Measurements from ENCODE around the gene CIAO1.
"Not testable (repeated sequence)": the region's sequence is repeated elsewhere in the genome, so short reads cannot be mapped to it uniquely, and the experiment has no call there.

The CIAO1 gene

DNA sequence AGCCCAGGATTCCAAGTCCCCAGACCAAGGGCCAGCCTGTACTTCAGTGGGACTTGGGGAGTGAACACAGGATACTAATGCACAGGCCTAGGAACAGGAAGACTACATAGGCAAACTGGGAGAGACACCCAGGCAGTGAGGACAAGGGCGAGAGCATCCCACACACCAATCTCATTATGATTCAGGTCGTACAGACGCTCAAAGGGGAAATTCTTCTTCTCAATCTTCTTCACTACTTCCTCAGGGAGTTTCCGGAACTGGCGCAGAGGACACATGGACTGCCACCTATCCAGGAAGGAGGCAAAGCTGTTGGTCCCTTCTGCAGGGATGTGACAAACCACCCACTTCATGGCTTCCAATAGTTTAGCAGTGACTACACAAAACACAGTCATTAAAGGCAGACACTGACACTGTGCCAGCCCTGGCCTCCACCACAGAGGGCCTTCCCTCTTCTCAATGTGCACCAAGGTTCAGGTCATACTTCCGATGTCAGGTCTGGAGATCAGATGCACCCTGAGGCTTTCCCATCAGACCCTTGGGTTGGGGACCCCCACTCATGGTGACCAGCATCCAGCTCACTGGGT, 21.3 kb downstream of the CIAO1 start:
- DNase-seq: no peak

DNA sequence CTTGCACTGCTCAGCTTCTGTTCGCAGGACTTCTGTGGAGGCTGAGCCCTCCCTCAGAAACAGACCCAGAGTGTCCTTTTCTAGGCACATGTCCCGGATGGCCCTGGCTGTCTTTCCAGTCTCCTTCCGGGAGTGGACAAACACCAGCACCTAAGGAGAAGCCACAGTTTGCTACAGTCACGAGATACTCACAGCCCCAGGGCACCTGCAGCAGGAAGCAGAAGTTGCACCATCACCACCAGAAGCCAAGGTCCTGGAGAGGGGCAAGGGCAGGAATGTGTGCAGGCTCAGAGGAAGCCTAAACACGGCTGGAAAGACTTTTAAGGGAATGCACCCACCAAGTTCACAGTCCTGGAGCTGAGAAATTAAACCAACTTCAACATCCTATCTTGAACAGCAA, 25.7 kb downstream of the CIAO1 start:
- DNase-seq: no peak

DNA sequence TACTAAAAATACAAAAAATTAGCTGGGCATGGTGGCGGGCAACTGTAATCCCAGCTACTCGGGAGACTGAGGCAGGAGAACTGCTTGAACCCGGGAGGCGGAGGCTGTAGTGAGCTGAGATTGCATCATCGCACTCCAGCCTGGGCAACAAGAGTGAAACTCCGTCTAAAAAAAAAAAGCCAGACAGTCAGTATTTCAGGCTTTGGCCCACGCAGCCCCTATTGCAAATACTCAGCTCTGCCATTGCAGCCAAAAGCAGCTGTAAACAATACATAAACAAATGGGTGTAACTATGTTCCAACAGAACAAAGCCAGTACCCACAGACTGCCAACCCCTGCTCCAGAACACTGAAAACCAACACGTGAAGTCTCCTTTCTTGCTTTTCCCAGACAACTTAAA, 28.2 kb downstream of the CIAO1 start:
- DNase-seq: not testable (repeated sequence)

DNA sequence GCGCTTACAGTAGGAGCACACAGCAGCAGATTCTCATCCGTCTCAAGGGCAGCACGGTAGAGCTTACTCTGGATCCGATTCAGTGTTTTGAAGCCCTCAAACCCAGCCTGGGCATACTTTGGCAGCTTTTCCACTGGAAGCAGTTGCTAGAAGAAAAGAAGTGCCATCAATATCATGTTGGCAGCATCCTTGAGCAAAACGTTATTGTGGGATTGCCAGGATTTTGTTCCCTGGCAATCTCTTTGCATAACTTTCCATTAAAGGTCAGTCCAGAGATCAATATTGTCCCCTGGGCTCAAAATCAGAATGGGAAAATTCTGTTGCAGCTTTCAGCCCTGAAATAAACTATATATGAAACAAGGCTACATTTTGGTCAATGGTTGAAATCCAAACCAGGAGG, 30.9 kb downstream of the CIAO1 start:
- DNase-seq: no peak

DNA sequence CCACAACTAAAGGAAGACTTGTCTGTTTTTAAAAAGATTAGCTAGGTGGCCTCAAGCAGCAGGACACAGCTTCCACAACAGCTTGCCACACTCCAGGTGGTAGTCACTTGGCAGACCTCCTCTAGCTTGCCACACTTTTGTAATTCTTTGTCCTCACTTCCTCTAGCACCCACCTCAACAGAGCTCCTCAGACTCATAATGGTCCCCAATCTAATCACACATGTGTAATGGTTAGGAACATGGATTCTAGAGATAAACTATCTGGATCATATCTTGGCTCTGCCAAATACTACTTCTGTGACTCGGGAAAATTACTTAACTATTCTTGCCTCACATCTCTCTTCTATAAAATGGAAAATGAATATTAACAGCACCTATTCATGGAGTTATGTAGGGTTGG, 35.8 kb downstream of the CIAO1 start:
- DNase-seq: no peak

DNA sequence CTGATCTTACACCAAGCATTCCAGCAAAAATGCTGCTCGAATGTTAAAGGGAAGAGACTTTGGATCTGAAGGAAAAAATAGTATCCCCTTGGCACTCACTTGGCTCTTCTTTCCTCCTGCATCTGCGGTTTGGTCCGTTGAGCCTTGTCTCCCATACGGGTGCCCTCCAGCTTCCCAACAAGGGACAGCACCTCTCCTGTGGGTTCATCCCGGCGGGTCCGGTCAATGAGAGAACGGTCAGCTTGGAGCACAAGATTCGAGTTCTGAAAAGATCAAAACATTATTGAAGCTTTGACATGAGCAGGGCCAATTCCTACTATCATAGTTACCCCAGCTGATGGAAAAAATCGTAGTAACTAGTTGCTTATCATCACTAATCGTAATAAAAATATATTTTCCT, 38.6 kb downstream of the CIAO1 start:
- DNase-seq: no peak

DNA sequence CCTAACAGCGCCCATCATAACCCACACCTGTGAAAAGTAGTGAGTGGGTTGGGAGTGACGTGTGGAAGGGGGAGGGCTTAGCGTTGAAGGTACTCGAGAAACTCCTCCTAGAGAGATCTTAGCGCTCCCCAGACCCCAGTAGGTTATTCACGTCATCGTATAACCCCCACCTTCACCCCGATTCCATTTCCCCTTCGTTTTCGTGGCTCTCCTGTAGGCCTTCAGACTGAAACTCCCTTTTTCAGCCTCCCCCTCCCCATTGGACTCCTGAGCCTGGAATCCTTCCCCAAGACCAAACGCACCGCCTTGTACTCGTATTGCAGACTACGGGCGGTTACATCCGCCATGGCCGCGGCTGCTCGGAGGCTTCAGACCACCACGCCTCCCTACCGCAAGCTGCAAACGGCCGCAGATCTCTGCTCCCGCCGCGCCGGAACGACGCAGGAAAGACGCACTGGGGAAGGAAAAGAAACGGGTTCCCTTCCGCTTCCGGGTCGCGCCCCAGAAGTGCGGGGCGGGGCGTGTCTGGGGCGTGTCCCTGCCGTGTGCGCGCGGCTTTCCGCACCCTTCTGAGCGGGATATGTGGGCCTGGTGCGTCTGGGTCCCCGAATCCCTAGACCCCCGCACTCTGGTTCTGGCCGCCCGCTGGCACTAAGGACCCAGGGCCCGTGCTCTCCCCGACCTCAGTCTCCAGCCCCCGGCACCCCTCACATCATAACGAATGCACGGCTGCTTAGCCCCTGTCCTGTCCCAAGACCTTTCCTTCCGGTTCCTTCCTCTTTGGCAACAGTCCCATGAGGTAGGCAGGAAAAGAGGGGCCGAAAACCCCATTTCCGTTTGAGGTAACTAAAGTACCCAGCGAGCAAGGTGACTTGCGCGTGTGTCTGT, 39.3 kb downstream of the CIAO1 start, which contains the start of gene SNRNP200:
Gene SNRNP200 (minus strand): TSS at position 456 of the 888 bp plus-strand sequence. CDS start 109 bp downstream, at position 347.
- DNase-seq: peak; percentile 84

DNA sequence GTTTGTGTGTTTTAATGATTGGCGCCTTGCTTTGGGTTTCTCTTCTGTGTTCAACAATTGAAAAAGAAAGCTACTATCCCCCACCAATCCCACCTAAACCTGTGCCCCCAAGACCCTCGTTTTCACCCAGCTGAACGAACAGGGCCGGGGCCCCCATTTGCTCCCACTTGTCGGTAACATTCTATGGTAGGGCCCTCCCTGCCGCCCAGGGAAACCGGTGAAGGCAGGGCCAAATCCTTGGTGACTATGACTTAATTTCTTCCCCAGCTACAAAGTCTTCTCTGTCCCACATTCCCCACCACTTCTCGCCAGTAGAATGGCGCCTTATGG, 39.9 kb downstream of the CIAO1 start:
- DNase-seq: no peak

DNA sequence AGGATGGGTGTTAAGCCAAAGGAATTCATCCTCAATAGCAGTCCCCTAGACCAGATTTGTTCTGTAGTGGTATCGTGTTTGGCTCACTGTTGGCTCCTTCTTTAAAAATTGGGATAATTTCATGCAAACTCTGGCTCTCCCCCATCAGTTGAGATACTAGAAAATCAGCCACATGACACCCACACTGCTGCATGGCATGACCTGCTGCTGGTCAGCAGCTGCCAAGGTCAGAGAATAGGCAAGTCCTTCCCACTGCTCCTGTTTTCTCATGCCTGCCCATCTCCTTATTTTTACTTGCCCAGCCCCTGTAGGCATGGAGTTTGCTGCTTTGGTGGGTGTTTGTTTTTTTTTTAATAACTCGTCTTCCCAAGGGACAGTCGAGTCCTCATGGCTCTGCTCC, 40.3 kb downstream of the CIAO1 start:
- no peak for DNase-seq

DNA sequence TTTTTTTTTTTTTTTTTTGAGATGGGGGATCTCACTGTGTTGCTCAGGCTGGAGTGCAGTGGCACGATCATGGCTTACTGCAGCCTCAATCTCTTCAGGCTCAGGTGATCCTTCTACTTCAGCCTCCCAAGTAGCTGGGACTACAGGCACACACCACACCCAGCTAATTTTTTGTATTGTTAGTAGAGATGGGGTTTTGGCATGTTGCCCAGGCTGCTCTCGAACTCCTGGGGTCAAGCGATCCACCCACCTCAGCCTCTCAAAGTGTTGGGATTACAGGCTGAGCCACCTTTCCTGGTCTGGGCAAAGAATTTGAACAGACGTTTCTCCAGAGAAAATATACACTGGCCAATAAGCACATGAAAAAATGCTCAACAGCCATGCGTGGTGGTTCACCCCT, 42.2 kb downstream of the CIAO1 start:
- no peak for DNase-seq

DNA sequence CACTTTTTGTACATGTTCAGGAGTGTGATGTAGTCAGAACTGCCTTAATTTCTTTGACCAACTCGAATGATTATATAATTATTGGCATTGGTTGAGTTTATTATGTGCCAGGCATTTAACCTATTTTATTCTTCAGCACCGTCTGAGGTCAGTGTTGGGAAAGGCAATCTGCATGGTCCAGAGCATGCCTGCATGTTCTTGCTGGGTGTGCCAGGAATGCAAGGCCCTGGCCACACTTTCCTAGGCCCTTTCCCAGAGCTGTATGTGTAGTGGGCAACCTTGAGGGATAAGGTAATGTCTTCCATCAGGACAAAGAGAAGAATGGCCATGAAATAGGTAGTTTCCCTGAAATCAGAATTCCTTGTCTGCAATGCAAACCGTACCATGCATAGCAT, 49.0 kb downstream of the CIAO1 start:
- no peak for DNase-seq

DNA sequence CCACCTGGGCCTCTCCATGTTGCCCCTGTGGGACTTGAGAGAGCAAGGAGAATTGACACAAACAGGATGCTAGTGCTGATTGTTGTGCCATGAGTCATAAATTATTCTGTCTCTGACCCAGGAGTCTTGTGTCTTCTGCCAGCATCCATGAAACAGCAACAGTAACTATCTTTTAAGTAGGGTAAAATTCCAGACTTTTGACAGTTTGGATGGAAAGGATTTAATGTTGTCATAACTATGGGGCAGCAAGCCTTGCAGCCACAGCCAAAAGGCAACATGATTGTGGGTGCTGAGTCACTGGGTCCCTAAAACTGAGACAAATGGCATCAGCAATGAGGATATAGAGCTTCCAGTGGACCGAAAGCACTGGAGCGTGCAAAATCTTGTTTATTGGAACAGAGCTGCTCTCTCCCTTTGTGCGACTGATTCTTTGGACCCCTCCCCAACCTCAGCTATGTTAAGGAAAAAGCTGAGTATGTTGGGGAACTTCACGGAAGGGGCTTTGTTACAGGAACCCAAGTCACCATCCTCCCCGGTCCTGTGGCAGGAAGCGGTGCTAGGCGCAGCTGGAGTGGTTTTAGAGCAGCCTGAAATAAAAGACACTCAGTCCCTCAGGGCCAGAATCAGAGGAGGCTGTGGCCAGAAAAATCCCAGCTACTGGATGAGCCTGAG, 49.5 kb downstream of the CIAO1 start:
- peak; percentile 69 for DNase-seq

DNA sequence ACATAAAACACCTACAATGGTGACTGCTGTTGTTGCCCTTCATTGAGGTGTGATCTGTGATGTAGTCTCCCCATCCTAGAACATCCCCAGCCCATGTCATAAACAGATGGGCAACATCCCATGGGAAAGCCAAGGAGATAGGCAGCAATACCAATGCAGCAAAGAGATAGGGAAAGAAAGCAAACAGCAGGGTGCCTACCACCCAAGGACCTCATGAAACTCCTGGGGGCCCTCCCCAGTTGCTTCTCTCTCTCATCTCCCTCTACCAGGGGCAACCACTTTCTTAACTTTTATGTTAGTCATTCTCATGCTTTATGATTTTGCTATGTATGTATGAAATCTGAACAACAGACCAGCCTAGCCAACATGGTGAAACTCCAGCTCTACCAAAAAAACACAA, 51.0 kb downstream of the CIAO1 start:
- no peak for DNase-seq

DNA sequence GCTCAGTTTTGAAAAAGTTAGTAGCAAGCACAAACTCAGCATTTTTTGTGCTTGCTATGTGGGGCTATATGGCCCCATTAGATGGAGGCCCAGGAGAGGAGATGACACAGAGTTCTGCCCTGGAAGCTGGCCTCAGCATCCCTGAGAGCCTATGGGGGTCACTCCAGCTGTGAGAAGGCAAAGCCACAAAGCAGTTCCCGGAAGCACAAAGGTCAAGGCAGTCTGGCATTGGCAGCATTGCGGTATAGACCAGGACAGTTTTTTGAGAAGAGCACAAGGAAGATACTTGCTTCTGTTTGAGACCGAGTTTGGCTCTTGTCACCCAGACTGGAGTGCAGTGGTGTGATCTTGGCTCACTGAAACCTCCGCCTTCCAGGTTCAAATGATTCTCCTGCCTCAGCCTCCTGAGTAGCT, 51.6 kb downstream of the CIAO1 start:
- DNase-seq: no peak

DNA sequence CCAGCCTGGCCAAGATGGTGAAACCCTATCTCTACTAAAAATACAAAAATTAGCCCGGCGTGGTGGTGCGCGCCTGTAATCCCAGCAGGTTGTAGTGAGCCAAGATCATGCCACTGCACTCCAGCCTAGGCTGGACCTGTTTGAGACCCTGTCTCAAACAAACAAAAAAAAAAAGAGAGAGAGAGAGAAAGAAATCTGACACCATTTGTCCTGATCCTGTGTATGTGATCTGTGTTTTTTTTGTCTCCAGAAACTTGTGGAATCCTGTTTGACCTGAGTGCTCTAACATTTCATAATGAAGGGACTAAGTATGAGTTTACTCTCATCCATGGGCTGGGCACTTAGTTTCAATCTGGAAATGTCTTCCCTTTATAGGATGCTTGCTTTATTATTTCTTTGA, 52.7 kb downstream of the CIAO1 start:
- DNase-seq: no peak

DNA sequence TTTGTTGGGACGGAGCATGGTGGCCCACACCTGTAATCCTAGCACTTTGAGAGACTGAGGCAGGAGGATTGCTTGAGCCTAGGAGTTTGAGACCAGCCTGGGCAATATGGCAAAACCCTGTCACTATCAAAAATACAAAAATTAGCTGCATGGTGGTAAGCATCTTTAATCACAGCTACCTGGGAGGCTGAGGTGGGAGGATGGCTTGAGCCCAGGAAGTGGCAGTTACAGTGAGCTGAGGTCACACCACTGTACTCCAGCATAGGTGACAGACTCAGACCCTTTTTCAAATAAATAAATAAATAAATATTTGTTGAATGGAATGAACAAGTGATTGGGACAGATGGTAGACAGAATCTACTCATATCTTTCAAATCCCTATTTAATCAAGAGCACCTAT, 53.4 kb downstream of the CIAO1 start:
- DNase-seq: no peak

DNA sequence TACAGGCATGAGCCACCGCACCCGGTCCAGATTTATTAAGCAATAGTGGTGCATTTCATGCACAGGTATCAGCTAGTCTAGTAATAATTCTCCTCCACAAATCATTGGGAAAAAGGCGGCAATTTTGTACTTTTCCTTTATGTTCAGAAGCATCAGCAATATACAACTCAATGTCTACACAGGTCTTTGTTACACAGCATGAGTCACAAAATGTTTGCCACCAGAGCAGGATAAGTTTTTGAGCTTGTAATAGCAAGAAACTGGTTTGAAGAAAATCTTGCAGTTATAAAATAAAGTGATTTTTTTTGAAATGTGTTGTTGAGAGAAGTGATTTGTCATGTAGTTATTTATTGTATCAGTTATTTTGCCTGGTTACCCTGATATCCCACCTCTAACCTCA, 54.3 kb downstream of the CIAO1 start:
- no peak for DNase-seq

DNA sequence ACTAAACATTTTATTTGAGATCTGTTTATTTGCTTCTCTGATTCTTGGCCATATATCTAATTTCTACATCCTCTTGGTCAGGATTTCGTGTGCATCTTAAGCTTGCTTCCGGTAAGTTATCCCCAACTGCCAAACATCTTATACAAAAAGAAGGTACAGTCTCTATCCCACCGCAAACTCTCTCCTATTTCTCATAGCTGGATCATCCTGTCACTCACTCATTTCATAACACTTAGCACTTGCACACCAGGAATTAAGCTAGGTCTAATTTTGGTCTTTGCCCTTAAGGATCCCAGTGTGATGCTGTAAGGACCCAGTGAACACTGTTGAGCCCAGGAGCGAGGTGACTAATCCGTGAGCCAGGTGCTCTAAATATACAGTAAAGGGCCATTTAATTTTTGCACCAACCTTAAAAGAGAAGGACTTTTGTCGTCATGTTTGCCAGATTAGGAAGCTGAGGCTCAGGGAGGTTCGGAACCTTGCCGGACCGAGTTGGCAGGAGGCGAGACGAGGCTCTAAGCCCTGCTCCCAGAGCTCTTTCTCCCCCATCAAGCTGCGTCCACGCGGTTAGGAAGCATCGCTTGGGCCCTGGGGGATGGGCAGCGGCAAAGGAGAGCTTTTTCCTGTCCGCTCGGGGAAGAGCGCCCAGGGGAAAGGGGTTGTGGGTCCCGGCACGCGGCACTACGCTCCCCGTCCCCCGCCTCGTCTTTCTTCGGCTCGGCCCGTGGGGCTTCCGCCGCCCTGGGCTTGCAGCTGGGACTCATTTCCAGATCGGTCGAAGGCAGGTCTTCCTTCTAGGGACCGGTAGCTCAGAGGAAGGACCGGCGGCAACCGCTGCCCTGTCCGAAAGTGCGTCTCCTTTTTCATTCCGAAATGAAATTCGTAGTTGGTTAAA, 55.0 kb downstream of the CIAO1 start:
- DNase-seq: no peak

All from fibroblast of skin of abdomen (primary cell).